Amniotic stem cell (primary cell): ENCODE data around the gene FGF14.

ENCODE experiments used
- DNase-seq: peaks from one replicate; lab custom pipeline; 2025; lab: John Stamatoyannopoulos, UW

The FGF14 gene

DNA sequence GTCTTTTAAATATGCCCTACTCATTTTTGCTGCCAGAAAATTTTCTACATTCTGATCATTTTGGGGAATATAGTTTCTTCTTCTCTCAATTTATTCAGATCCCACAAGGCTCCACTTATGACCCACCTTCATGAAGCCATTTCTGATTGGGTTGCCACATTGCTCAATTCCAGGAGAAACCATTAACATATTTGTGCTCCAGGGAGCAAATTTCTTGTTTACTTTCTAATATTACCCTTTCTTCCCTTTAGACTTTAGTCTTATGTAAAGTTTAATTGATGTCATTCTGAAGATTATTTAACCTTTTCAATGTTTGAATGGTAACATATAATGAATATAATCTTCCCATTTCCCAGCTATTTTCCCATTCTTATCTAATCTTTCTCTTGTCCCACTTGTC is 617.5 kb downstream of the FGF14 start:
- no peak for DNase-seq

DNA sequence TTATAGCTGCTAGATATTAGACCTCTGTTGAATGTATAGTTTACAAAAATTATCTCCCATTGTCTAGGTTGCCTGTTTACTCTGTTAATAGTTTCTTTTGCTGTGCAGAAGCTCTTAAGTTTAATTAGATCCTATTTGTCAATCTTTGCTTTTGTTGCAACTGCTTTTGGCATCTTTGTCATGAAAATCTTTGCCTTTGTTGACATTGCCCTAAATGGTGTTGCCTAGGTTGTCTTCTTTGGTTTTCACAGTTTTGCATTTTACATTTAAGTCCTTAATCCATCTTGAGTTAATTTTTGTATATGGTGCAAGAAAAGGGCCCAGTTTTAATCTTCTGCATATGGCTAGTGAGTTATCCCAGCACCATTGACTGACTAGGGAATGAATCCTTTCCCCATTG is 618.3 kb downstream of the FGF14 start:
- DNase-seq, result no peak

DNA sequence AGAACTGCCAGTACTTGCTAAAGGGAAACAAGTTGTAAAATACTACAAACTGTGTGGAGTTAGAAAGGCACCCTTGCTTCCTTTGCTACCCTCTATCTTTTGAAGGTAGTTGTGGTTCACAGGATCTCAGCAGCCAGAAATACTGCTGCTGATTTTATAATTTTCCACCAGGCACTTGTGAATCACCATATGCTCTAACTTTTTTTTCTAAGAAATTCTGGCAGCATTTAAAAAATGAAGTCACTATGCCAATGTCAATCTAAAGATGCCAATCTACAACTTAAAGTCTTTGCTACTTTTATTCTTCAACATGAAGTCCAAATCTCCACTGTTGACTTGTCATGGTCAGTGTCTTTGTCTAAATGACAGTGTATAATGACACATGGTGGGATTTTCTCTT is 621.6 kb downstream of the FGF14 start:
- no peak for DNase-seq

DNA sequence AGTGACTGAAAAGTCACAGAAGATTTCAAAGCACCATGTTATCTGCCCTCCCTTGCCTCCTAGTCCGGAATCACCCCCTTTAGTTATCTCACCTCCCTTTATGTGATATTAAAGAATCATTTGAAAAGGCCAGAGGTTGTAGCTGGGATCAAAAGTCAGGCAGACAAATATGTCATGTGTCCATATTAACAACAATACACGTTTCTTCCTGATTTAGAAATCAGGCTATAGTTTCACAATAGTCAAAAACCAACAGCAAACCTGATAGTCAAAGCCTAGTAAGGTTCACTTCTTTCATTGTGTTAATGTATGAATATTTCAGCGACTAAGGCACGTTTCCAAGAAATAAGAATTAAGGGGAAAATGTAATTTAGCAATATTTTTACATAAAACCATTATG is 622.7 kb downstream of the FGF14 start:
- DNase-seq, result no peak

DNA sequence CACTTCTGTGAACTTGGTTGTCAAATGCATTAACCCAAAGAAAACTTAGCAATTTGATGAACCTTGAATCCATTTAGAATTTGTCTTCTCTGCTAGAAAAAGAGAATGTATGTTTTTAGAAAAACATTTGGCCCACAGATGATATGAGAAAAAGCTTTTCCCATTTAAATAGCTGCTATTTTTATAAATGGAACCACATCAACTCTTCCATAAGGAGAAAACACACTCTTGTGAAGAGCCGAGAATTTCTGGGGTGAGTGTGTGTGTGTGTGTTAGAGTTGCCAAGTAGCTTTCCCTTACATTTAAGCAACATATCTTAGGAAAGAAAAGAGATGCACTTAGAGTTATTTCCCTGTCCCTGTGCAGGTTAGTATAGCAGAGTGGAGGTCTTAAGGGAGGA is 626.6 kb downstream of the FGF14 start:
- DNase-seq, result no peak

DNA sequence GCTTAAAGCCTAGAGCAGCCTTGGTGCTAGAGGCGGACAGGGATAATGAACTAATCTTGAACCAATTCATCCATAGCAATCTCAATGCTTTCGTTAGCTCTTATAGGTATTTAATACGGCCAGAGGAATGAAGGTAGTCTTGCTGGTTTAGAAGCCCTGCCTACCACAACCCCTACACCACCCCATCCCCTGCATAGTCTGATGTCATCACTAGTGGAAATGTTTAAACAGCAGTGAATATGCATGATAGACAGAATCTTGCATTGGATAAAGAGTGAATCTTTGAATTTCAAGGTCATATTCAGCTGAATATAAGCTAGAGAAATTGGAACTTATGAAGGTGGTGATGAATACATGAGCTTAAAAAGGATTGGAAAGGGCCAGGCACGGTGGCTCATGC is 627.5 kb downstream of the FGF14 start:
- DNase-seq, result no peak

DNA sequence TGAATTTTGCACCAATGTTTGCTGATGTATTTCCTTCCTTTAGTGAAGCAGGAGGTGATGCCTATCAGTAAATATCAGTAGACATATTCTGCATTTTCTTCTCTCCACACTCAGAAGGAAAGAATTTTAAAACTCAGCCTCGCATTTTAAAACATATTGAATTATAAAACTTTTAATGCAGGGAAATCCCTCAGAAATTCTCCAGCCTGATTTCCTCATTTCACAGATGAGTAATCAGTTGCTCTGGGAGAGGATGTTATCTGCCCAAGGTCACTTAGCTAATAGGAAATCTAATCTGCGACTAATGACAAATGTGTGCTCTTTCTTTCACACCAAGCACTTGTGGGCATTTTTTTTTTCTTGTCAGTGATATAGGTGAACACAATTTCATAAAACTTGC is 628.8 kb downstream of the FGF14 start:
- no peak for DNase-seq

DNA sequence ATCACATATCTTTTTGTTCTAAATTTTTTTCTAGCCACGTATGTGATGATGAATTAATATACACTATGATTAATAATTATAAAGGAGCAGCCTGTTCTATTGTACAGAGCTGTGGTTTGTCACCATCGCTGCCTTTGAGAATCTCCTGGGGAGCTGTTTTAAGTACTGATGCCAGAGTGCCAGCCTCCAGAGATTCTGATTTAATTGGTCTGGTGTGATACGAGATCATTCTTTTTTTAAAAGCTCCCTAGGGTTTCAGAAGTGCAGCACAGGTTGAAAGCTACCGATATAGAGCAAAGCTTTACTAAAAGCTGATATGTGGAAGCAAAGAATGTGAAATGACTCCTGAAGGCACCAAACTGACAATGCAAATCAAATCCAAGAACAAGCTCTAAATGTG is 634.7 kb downstream of the FGF14 start:
- no peak for DNase-seq

DNA sequence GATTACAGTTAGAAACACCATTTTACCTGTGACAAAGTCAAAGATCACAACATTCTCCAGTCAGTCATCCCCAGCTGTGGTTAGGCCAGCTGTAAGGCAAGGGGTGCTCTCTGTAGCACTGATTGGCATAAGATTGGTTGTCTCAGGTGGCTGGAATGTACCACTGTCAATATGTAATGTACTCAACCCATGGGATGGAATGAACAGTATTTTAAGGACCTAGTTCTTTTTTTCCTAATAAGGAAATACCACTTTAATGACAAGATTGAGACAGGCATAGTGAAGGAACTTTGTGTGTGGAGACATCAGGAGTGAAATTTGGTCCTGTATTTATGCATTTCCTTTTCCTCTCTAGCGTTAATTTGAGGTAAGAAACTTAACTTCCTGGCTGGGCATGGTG is 638.7 kb downstream of the FGF14 start:
- no peak for DNase-seq

DNA sequence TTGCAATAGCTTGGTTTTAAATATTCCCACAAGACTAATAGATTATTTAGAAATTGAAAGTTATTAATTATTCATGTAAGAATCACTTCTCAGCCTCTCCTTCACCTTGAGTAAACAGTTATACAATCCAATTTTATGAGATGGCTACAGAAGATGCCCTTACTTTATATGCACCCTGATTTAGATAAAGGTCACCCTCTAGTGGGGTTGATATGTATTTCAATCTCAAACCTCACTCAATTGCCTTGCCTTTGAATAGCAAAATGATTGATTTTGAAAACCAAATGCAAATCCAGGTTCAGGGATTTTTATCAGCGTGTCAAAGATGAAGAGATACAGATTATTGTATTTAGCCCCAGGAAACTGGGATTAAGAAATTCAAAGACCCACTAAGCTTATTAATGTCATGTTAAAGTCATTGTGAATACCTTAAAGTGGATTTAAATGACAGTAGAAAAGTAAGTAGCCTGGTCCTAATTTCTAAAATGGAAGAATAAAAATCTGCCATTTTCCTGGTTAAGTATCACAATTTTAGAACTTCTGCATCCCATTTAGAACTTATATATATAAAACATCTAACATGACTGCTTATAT is 644.3 kb downstream of the FGF14 start:
- DNase-seq, result no peak

DNA sequence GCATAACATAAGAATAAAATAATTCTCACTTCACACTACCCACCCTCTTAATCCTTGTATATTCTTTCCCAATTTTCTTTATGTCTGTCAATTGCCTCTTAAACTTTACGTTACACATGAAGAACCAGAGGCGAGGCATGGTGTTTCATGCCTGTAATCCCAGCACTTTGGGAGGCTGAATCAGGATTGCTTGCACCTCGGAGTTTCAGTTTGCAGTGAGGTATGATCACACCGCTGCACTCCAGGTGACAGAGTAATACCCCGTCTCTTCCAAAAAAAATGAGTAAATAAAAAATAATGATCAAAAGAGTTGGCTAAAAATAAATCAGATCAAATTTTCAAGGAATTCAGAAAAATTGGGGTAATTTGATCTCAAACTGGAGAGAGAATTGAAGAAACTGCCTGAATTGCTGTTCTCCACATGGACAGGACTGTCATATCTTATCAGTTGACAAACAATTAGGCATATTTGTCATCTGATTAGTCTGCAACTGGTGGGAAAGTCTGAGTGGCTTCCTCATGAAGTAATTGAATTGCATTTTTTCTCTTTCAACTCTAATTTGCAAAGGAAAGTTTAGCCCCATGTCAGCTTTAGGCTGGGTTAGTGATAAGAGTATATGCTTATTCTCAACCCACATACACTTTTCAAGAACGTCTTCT is 646.5 kb downstream of the FGF14 start:
- DNase-seq, result no peak

DNA sequence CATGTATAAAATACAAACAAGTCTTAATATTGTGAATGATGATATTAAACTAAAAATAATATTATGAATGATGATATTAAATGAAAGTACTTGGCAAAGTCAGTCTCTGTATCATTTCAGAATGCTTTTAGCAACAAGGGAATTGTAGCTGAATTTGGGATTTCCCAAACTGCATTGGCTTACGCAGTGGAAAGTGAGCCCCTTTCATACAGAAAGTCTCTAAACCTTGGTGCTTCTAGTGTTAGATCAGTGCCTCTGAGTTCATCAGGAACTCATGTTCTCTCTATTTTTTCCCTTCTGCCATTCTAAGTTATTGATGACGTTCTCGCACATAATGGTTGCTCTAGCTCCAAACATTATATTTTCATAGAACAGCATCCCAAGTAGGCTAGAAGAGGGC is 649.4 kb downstream of the FGF14 start:
- no peak for DNase-seq

DNA sequence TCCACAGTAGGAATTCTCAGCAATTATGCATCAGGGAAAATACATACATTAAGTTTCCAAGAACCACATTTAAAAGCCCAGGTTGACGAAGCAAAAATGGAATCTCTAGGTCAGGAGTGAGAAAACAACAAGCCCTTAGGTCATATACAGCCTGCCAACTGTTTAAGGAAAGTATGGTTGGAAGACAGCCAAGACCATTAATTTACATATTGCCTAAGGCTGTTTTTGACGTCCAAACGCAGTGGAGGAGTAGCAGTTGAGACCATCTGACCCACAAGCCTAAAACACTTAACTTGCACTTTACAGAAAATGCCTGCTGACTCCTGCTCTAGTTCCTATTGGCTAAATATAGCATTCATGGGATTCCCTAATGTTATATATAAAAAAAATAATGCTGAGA is 650.4 kb downstream of the FGF14 start:
- peak; percentile 17 for DNase-seq

DNA sequence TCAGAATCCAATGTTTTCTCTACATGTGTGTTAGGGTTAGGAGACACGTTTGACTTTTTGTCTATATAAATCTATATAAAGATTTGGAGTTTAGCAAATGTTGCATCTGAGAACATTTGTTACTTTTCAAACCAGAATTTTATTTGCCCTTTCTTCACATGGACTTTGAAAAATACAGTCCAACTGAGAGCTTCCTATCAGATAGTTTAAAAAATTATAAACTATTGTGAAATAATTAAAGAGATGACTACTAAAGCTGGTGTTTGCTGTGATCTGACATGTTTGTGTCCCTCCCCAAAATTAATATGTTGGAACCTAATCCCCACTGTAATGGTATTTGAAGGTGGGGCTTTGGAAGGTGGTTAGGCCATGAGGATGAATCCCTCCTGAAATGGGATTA is 652.3 kb downstream of the FGF14 start:
- no peak for DNase-seq

DNA sequence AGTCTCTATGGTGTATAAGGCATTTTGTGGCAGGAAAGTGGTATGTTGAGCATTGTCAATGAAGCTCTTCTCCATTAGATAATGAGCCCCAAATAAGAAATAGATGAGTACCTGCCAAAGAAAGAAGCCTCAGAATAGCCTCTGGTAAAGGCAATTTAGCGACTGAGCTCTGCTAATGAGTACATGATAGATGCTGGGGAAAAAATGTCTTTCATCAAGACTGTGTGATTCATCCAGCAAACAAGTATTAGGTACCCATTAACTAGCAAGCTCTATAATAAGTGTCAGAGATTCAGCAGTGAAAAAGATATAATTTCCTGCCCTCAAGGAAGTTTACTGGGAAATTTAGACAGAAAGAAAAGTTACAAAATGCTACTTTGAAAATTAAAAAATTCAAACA is 654.8 kb downstream of the FGF14 start:
- no peak for DNase-seq

DNA sequence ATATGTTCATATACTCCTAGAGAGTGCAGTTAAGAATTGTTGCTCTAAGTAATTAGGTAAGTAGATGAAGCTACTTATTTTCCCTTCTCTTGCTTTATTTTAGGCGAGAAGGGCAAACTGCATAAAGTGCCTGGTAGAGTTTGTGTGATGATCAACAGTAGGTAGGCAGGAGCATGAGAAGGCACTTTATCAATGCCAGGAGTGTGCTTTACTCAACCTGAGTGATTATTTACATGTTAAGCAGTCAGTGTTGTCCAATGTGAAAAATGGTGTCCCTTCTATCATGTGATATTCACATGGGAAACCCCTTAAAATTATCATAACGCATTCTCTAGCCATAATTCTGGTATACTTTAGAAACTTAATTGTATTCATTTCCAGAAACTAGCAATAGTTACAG is 655.3 kb downstream of the FGF14 start:
- DNase-seq, result no peak

DNA sequence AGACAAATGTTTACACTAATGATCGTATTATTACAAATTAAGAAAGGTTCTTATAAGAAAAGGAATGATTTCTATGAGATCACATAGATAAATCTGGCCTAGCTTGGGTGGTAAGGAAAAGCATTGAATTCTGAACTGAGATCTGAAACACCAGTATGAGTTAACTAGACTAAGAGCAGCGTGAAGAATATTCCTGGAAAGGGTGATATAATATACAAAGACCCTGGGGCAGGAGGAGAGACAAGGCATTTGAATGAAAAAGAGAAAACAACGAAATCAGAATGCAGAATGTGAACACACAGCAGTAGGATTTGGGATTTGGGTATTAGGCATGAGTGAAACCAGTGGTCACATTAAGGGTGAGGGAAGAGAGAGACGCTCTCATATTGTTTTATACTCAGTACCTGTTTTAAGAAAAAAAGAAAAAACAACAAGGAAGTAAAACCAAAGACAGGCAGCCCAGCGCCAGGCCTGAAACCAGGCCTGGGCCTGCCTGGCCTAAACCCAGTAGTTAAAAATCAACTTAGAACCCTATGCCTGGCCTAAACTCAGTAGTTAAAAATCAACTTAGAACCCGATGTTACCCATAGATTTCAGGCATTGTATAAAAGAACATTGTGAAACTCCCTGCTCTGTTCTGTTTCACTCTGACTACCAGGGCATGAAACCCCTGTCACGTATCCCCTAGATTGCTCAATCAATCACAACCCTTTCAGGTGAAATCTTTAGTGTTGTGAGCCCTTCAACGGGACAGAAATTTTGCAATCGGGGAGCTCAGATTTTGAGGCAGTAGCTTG is 662.3 kb downstream of the FGF14 start:
- no peak for DNase-seq

DNA sequence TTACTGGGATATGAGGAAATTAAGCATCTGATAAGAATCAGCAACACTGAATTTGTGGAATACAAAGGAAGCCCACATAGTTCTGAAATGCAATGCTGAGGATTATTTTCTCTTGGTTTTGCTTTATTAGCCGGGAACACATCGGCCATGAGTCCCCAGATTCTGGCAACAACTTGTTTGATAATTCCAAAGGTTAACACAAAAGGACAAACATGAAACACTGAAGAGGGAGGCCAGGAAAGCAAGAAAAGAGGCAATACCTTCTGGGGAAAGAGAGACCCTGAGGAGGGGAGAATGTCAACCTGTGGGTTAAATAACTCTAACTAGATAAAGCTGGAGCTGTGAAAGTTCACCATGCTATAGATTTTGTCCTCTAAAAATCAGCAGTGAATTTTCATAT is 663.5 kb downstream of the FGF14 start:
- no peak for DNase-seq

DNA sequence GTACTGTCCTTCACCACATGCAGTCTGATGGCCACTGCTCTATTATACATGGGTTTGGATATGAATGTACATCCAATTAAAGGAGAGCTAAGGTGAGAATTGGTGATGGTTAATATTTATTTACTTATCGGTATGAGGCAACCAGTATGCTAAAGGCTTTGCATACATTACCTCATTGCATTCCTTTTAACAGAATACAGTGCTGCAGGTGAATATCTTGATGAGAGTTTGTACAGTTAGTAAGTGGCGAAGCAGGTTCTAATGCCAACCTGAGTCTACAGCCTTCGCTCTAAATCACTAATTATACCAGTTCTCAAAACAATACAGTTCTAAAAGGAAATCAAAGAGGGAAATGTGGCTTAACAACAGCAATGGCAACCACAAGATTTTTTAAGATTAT is 665.3 kb downstream of the FGF14 start:
- DNase-seq, result no peak

DNA sequence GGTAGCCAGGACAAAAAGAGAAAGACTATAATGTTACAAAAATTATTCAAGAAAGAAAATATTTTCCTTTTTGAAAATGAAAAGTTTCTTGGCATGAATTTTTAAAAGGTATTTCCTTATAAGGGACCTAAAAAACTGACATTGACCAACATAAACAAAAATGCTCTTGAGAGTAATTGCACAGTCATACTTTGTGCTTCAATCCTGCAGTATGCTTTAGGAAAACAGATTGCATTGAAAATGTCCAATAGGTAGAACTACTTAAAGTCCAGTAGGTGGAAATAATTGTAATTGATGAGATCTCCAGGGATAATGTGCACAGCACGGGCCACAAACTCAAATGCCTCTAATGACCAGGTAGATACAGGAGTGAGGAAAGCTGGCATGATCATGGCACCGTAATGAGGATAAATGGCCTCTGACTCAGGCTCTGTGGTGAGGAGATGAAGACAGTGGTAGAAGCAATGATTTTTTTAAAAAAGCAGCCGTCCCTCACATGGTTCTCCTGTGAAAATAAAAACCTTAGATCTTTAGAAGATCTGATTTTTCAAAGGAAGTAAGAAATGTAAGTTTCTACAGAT is 671.3 kb downstream of the FGF14 start:
- DNase-seq, result no peak

DNA sequence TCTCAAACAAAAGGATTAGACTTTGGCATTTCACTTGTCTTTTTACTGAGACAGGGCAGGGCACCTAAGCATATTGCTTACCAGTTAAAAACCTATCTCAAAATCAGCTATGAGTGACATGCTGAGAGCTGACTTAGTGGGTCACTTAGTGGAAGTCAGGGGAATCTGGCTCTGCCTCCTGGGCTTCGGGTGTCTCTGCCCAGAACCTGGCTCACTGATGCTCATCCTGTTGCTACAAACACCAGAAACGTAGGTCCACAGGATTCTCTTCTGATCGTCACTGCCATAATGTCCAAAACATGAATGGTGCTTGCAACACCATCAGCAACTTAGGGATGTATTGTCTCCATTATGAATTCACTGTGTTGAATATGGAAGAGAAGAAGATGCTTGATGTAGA is 673.2 kb downstream of the FGF14 start:
- no peak for DNase-seq

DNA sequence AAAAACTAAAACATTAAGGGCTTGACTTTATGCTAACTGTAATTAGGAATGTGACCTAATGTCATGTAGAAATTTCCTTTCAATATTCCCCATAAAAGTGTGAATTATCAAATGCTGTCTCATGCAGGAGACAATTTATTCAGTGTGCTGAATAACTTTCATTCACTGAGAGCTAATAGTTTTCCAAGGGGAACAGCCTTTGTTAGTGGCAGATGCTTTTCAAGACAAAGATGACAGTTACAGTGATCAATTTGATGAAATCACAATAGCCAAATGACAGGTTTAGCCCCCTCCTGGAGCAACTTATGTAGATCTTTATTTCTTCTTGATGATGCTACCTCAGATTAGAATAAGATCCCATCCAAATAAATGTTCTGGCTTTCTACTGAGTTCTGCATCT is 673.8 kb downstream of the FGF14 start:
- DNase-seq, result no peak

DNA sequence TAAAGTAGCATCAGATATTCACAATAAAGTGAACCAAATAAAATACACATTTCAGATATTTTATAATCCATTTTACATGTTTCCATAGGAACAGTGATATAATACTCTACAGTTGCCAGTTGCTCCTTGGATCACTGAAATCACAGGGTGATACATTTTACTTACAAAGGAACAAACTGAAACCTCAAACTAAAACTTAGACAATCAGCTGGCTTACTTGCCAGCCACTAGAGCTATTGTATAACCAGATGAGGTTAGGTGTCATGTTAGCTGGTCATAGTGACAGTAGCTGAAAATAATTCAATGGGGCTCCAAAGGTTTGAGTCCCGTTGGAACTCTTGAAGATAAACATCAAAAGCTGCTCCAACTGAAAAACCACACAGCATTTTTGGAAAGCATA is 674.7 kb downstream of the FGF14 start:
- DNase-seq, result no peak
